ENCODE data around the gene BTBD7. TPM values are rescaled to one million over a fixed set of nuclear protein-coding genes. Genes with fewer than 3 reads are reported as not detected.
"Not testable (repeated sequence)": the region's sequence is repeated elsewhere in the genome, so short reads cannot be mapped to it uniquely, and the experiment has no call there.

Gene BTBD7
- total RNA-seq, 6 experiments from 2014 or later, result 8.1 to 14.3 (median 11.0) TPM

- intact Hi-C loops (cut with DNase I), result no loop called here
- H3K27ac ChIP-seq, result no peak overlapping the region
- no peaks in the 10 kb centered on the region for H3K4me1 ChIP-seq
- 50% methylated on average over 5 of the region's 5 CpGs for WGBS (ENCODE audit: insufficient coverage, low coverage, low lambda C conversion rate, missing lambda C conversion rate)
- H3K27me3 ChIP-seq, result no peaks in the 10 kb centered on the region
- H3K4me3 ChIP-seq, result no peak overlapping the region
- no peak for TF ChIP-seq POLR2A (IDR thresholded peaks at IDR 0.05)
- TF ChIP-seq CTCF (IDR thresholded peaks at IDR 0.05), result no peak
- no peaks in the 10 kb centered on the region for H3K9me3 ChIP-seq
- no peaks in the 10 kb centered on the region for H3K36me3 ChIP-seq
- no peak for DNase-seq
- ATAC-seq, result no peak
These were observed 36.3 kb upstream of the BTBD7 start for GRCh38 chr14:93368996-93369712.

- H3K27me3 ChIP-seq; H3K27ac ChIP-seq; ATAC-seq; H3K4me1 ChIP-seq; H3K4me3 ChIP-seq; DNase-seq; H3K36me3 ChIP-seq; intact Hi-C loops (cut with DNase I); H3K9me3 ChIP-seq: not testable (repeated sequence)
- WGBS (ENCODE audit: insufficient coverage, low coverage, low lambda C conversion rate, missing lambda C conversion rate), result 93% methylated on average over 2 of the region's 6 CpGs
These were observed 22.0 kb upstream of the BTBD7 start for GRCh38 chr14:93354873-93355272.

GRCh38 chr14:93348292-93348691 lies 15.5 kb upstream of the BTBD7 start:
- H3K4me1 ChIP-seq, result no peaks in the 10 kb centered on the region
- TF ChIP-seq POLR2A (IDR thresholded peaks at IDR 0.05) (no peak), CTCF (IDR thresholded peaks at IDR 0.05) (no peak)
- ATAC-seq, result no peak
- H3K27me3 ChIP-seq, result no peaks in the 10 kb centered on the region
- intact Hi-C loops (cut with DNase I), result no loop called here
- no peaks in the 10 kb centered on the region for H3K36me3 ChIP-seq
- H3K27ac ChIP-seq, result no peak overlapping the region
- DNase-seq, result no peak
- WGBS (ENCODE audit: insufficient coverage, low coverage, low lambda C conversion rate, missing lambda C conversion rate), result 94% methylated on average over 5 of the region's 5 CpGs
- H3K9me3 ChIP-seq, result no peaks in the 10 kb centered on the region
- H3K4me3 ChIP-seq, result no peak overlapping the region

- intact Hi-C loops (cut with DNase I), result no loop called here
- WGBS (ENCODE audit: insufficient coverage, low coverage, low lambda C conversion rate, missing lambda C conversion rate), result 82% methylated on average over 8 of the region's 8 CpGs
- TF ChIP-seq POLR2A (IDR thresholded peaks at IDR 0.05), result no peak
- TF ChIP-seq CTCF (IDR thresholded peaks at IDR 0.05), result no peak
- Histone ChIP-seq H3K27me3 (no peaks in the 10 kb centered on the region), H3K27ac (no peak overlapping the region), H3K36me3 (no peaks in the 10 kb centered on the region), H3K4me1 (no peaks in the 10 kb centered on the region), H3K4me3 (no peak overlapping the region), H3K9me3 (no peaks in the 10 kb centered on the region)
- ATAC-seq, result no peak
- no peak for DNase-seq
These were observed 15.0 kb upstream of the BTBD7 start for GRCh38 chr14:93347850-93348249.

- H3K9me3 ChIP-seq, result no peaks in the 10 kb centered on the region
- no peaks in the 10 kb centered on the region for H3K4me1 ChIP-seq
- intact Hi-C loops (cut with DNase I), result no loop called here
- ATAC-seq (peak in 1 of 4 donors; percentile 33), DNase-seq (peak in 2 of 3 donors; percentile 17 to 44)
- no peaks in the 10 kb centered on the region for H3K27me3 ChIP-seq
- WGBS (ENCODE audit: insufficient coverage, low coverage, low lambda C conversion rate, missing lambda C conversion rate), result 92% methylated on average over 20 of the region's 60 CpGs
- no peak within 1 kb of the TSS for H3K27ac ChIP-seq
- TF ChIP-seq POLR2A (IDR thresholded peaks at IDR 0.05) (no peak), CTCF (IDR thresholded peaks at IDR 0.05) (no peak)
- H3K4me3 ChIP-seq, result no peak within 1 kb of the TSS
- H3K36me3 ChIP-seq, result no peaks in the 10 kb centered on the region
These were observed 14.3 kb upstream of the BTBD7 start, which contains the start of gene COX8C for GRCh38 chr14:93346926-93347721. TSS of gene COX8C (plus strand) at chr14:93347182. CDS start at chr14:93347269, 87 bp downstream.
